SK-N-MC (cell line): ENCODE data around the gene NDUFB7.

Experiments
- DNase-seq: peaks from one replicate; pipeline ENCODE4 v3.0.0-alpha.2; 2011; ENCODE audit warnings: low read depth, low spot score
- H3K27ac ChIP-seq: fragments of 200-600 bp; sonication (generic); 2 replicates; pipeline ENCODE4 v1.5.1; 2016; ENCODE audit warnings: mixed run types
- H3K36me3 ChIP-seq: fragments of 200-600 bp; sonication (generic); 2 replicates; pipeline ENCODE4 v1.6.1; 2017; ENCODE audit warnings: antibody characterized with exemption, low read length, mixed read lengths; ENCODE audit not compliant: insufficient read depth
- H3K4me3 ChIP-seq: fragments of 200-600 bp; sonication (generic); 2 replicates; pipeline ENCODE4 v1.5.1; 2016
- H3K9ac ChIP-seq: fragments of 200-600 bp; sonication (generic); 2 replicates; pipeline ENCODE4 v1.8.0; 2017; ENCODE audit warnings: mixed run types, mixed read lengths; ENCODE audit not compliant: insufficient read length
- H3K9me3 ChIP-seq: fragments of 200-600 bp; sonication (generic); 2 replicates; pipeline ENCODE4 v1.6.1; 2017; ENCODE audit warnings: low read depth, mild to moderate bottlenecking, antibody characterized with exemption, low read length, moderate library complexity, mixed read lengths
- EZH2 ChIP-seq: fragments of 200-600 bp; sonication (generic); IDR thresholded peaks from one replicate; pipeline ENCODE4 v1.6.1; 2017; ENCODE audit warnings: antibody characterized with exemption
- FOXP2 ChIP-seq: optimal IDR thresholded peaks from 2 replicates; pipeline ENCODE3; 2011; ENCODE audit warnings: mild to moderate bottlenecking, moderate library complexity; ENCODE audit not compliant: insufficient read depth; ENCODE audit errors: extremely low read length, control extremely low read depth
- POLR2AphosphoS5 ChIP-seq: IDR thresholded peaks from 2 replicates; pipeline ENCODE4 v1.6.1; 2012; ENCODE audit warnings: mild to moderate bottlenecking, low read depth, low read length, borderline replicate concordance

The NDUFB7 gene

GRCh38 chr19:14563989-14564651 is 7.7 kb downstream of the NDUFB7 start:
- DNase-seq, result no peak
- Histone ChIP-seq H3K27ac (no peak overlapping the region), H3K9me3 (no peaks in the 10 kb centered on the region), H3K4me3 (no peak overlapping the region), H3K36me3 (peaks cover 24% of the 10 kb centered on the region; the same call in 1 of the 2 replicates), H3K9ac (no peak overlapping the region)
- TF ChIP-seq EZH2 (no peak), POLR2AphosphoS5 (no peak), FOXP2 (no peak)

- Histone ChIP-seq H3K9me3 (no peaks in the 10 kb centered on the region), H3K27ac (0 out of 2 replicates have a peak overlapping the region, but pooled peaks have one; percentile 6), H3K36me3 (peaks cover 24% of the 10 kb centered on the region; the same call in 1 of the 2 replicates), H3K9ac (no peak overlapping the region), H3K4me3 (no peak overlapping the region)
- DNase-seq, result no peak
- no peak for TF ChIP-seq EZH2
- no peak for TF ChIP-seq FOXP2
- no peak for TF ChIP-seq POLR2AphosphoS5
These were observed 8.3 kb downstream of the NDUFB7 start for GRCh38 chr19:14563590-14563926.

- Histone ChIP-seq H3K9ac (no peak overlapping the region), H3K9me3 (no peaks in the 10 kb centered on the region), H3K36me3 (peaks cover 24% of the 10 kb centered on the region; the same call in 1 of the 2 replicates), H3K4me3 (no peak overlapping the region), H3K27ac (0 out of 2 replicates have a peak overlapping the region, but pooled peaks have one; percentile 6)
- DNase-seq, result no peak
- TF ChIP-seq POLR2AphosphoS5 (no peak), FOXP2 (no peak), EZH2 (no peak)
These were observed 8.9 kb downstream of the NDUFB7 start for GRCh38 chr19:14562660-14563589.

GRCh38 chr19:14561847-14562351 is 10.0 kb downstream of the NDUFB7 start:
- Histone ChIP-seq H3K4me3 (no peak overlapping the region), H3K36me3 (peaks cover 21% of the 10 kb centered on the region; the same call in 1 of the 2 replicates), H3K9ac (no peak overlapping the region), H3K9me3 (no peaks in the 10 kb centered on the region), H3K27ac (0 out of 2 replicates have a peak overlapping the region, but pooled peaks have one; percentile 7)
- DNase-seq, result no peak
- no peak for TF ChIP-seq FOXP2
- TF ChIP-seq EZH2, result no peak
- TF ChIP-seq POLR2AphosphoS5, result no peak

- no peak overlapping the region for H3K9ac ChIP-seq
- TF ChIP-seq EZH2 (no peak), POLR2AphosphoS5 (no peak), FOXP2 (no peak)
- no peaks in the 10 kb centered on the region for H3K9me3 ChIP-seq
- no peak for DNase-seq
- H3K27ac ChIP-seq, result peak overlapping the region; percentile 57; the same call in 1 of the 2 replicates
- H3K36me3 ChIP-seq, result peaks cover 20% of the 10 kb centered on the region; the same call in 1 of the 2 replicates
- no peak overlapping the region for H3K4me3 ChIP-seq
These were observed 10.6 kb downstream of the NDUFB7 start for GRCh38 chr19:14561249-14561648.

GRCh38 chr19:14560776-14561108 is 11.1 kb downstream of the NDUFB7 start:
- peak overlapping the region; percentile 57 for H3K27ac ChIP-seq
- H3K4me3 ChIP-seq, result no peak overlapping the region
- TF ChIP-seq FOXP2, result no peak
- TF ChIP-seq EZH2, result no peak
- no peak for TF ChIP-seq POLR2AphosphoS5
- H3K36me3 ChIP-seq, result peaks cover 16% of the 10 kb centered on the region; the same call in 1 of the 2 replicates
- H3K9ac ChIP-seq, result no peak overlapping the region
- DNase-seq, result no peak
- H3K9me3 ChIP-seq, result no peaks in the 10 kb centered on the region

GRCh38 chr19:14559916-14560775 is 11.7 kb downstream of the NDUFB7 start:
- Histone ChIP-seq H3K4me3 (no peak overlapping the region), H3K9ac (peak overlapping the region; percentile 45), H3K36me3 (peaks cover 12% of the 10 kb centered on the region; the same call in 1 of the 2 replicates), H3K27ac (peak overlapping the region; percentile 57), H3K9me3 (no peaks in the 10 kb centered on the region)
- no peak for DNase-seq
- no peak for TF ChIP-seq EZH2
- no peak for TF ChIP-seq FOXP2
- TF ChIP-seq POLR2AphosphoS5, result no peak
